PC-3 (cell line): Measurements from ENCODE around the gene PPFIA1.

Experiments used
- CTCF ChIP-seq: fragments of 300-600 bp; sonication (generic); conservative IDR thresholded peaks from 2 replicates; pipeline ENCODE4 v1.5.1; 2017; ENCODE audit warnings: antibody characterized with exemption, low read depth, mild to moderate bottlenecking, low read length
- EZH2phosphoT487 ChIP-seq: fragments of 300-600 bp; sonication (generic); IDR thresholded peaks from 2 replicates; pipeline ENCODE4 v1.6.1; 2018; ENCODE audit warnings: mild to moderate bottlenecking, antibody characterized with exemption, low read length, borderline replicate concordance

- no peak for TF ChIP-seq EZH2phosphoT487
- no peak for TF ChIP-seq CTCF
These were observed 10.7 kb downstream of the PPFIA1 start for GRCh38 chr11:70281156-70281609.
